ENCODE results near the gene DIAPH2. TPM values are rescaled to one million over a fixed set of nuclear protein-coding genes. Genes with fewer than 3 reads are reported as not detected.
A peak's percentile ranks its signal among the peaks of the same experiment; 100 is the strongest.

Gene DIAPH2
- total RNA-seq, 1 donor from 2014 or later, result 7.9 TPM

- no peaks in the 10 kb centered on the region for H3K27me3 ChIP-seq (ENCODE audit: control insufficient read depth, insufficient read depth, low read length)
- no peaks in the 10 kb centered on the region for H3K36me3 ChIP-seq (ENCODE audit: control insufficient read depth, insufficient read depth, low read length)
- DNase-seq (ENCODE audit: low read depth) (peak; percentile 25), FAIRE-seq (no peak)
- no peak overlapping the region for H3K4me3 ChIP-seq (ENCODE audit: low read depth, low read length)
- no peak for TF ChIP-seq CTCF (IDR thresholded peaks at IDR 0.05; ENCODE audit: insufficient read depth, low read length, severe bottlenecking)
These were observed 324.7 kb downstream of the DIAPH2 start for GRCh38 chrX:97009391-97009790.

- no peak for FAIRE-seq
- H3K27me3 ChIP-seq (ENCODE audit: control insufficient read depth, insufficient read depth, low read length), result no peaks in the 10 kb centered on the region
- H3K4me3 ChIP-seq (ENCODE audit: low read depth, low read length), result no peak overlapping the region
- no peak for TF ChIP-seq CTCF (IDR thresholded peaks at IDR 0.05; ENCODE audit: insufficient read depth, low read length, severe bottlenecking)
- no peak for DNase-seq (ENCODE audit: low read depth)
- no peaks in the 10 kb centered on the region for H3K36me3 ChIP-seq (ENCODE audit: control insufficient read depth, insufficient read depth, low read length)
These were observed 326.9 kb downstream of the DIAPH2 start for GRCh38 chrX:97011540-97011939.

- Histone ChIP-seq H3K4me3 (ENCODE audit: low read depth, low read length) (no peak overlapping the region), H3K36me3 (ENCODE audit: control insufficient read depth, insufficient read depth, low read length) (no peaks in the 10 kb centered on the region), H3K27me3 (ENCODE audit: control insufficient read depth, insufficient read depth, low read length) (no peaks in the 10 kb centered on the region)
- DNase-seq (ENCODE audit: low read depth) (peak; percentile 0), FAIRE-seq (no peak)
- no peak for TF ChIP-seq CTCF (IDR thresholded peaks at IDR 0.05; ENCODE audit: insufficient read depth, low read length, severe bottlenecking)
These were observed 331.5 kb downstream of the DIAPH2 start for GRCh38 chrX:97016106-97016505.

- Histone ChIP-seq H3K4me3 (ENCODE audit: low read depth, low read length) (no peak overlapping the region), H3K27me3 (ENCODE audit: control insufficient read depth, insufficient read depth, low read length) (no peaks in the 10 kb centered on the region), H3K36me3 (ENCODE audit: control insufficient read depth, insufficient read depth, low read length) (no peaks in the 10 kb centered on the region)
- no peak for TF ChIP-seq CTCF (IDR thresholded peaks at IDR 0.05; ENCODE audit: insufficient read depth, low read length, severe bottlenecking)
- FAIRE-seq (no peak), DNase-seq (ENCODE audit: low read depth) (peak; percentile 61)
These were observed 337.0 kb downstream of the DIAPH2 start for GRCh38 chrX:97021680-97022079.

GRCh38 chrX:97026406-97026805 is 341.8 kb downstream of the DIAPH2 start:
- FAIRE-seq, result no peak

More at GRCh38 chrX:97026406-97026805, 341.8 kb downstream of the DIAPH2 start:
- H3K36me3 ChIP-seq (ENCODE audit: control insufficient read depth, insufficient read depth, low read length), result no peaks in the 10 kb centered on the region
- DNase-seq (ENCODE audit: low read depth), result no peak
- H3K27me3 ChIP-seq (ENCODE audit: control insufficient read depth, insufficient read depth, low read length), result no peaks in the 10 kb centered on the region
- TF ChIP-seq CTCF (IDR thresholded peaks at IDR 0.05; ENCODE audit: insufficient read depth, low read length, severe bottlenecking), result no peak
- no peak overlapping the region for H3K4me3 ChIP-seq (ENCODE audit: low read depth, low read length)
